Measurements from ENCODE around the gene PPT1.
"Not testable (repeated sequence)": the region's sequence is repeated elsewhere in the genome, so short reads cannot be mapped to it uniquely, and the experiment has no call there.

PPT1 gene

GRCh38 chr1:40092706-40093639 is 4.1 kb downstream of the PPT1 start:
- Histone ChIP-seq H3K4me1 (ENCODE audit: control insufficient read depth, insufficient read depth, low read length, poor library complexity, severe bottlenecking) (no peaks in the 10 kb centered on the region), H3K27ac (ENCODE audit: low read depth, low read length, severe bottlenecking) (no peak overlapping the region), H3K36me3 (ENCODE audit: control insufficient read depth, insufficient read depth, low read length) (peaks cover 40% of the 10 kb centered on the region), H3K4me3 (ENCODE audit: extremely low read depth, insufficient read depth, low read length, poor library complexity, severe bottlenecking) (no peak overlapping the region), H3K9me3 (ENCODE audit: control insufficient read depth, low read length) (no peaks in the 10 kb centered on the region)
- WGBS, 2 experiments (ENCODE audit: insufficient coverage in 2 of 2), result 100% methylated on average over 1 of the region's 6 CpGs

GRCh38 chr1:40092241-40092640 is 4.8 kb downstream of the PPT1 start:
- H3K36me3 ChIP-seq (ENCODE audit: control insufficient read depth, insufficient read depth, low read length), result peaks cover 47% of the 10 kb centered on the region
- H3K4me3 ChIP-seq (ENCODE audit: extremely low read depth, insufficient read depth, low read length, poor library complexity, severe bottlenecking), result no peak overlapping the region
- no peaks in the 10 kb centered on the region for H3K4me1 ChIP-seq (ENCODE audit: control insufficient read depth, insufficient read depth, low read length, poor library complexity, severe bottlenecking)
- H3K27ac ChIP-seq (ENCODE audit: low read depth, low read length, severe bottlenecking), result no peak overlapping the region
- H3K9me3 ChIP-seq (ENCODE audit: control insufficient read depth, low read length), result no peaks in the 10 kb centered on the region
- 94% methylated on average over 2 of the region's 2 CpGs; no CpG with 5 or more reads in 1 of the 2 experiments for WGBS, 2 experiments (ENCODE audit: insufficient coverage in 2 of 2)

- no peak overlapping the region for H3K4me3 ChIP-seq (ENCODE audit: extremely low read depth, insufficient read depth, low read length, poor library complexity, severe bottlenecking)
- 93 to 95% methylated on average over 4 to 5 of the region's 5 CpGs for WGBS, 2 experiments (ENCODE audit: insufficient coverage in 2 of 2)
Measured at GRCh38 chr1:40090652-40091355, 6.2 kb downstream of the PPT1 start.

GRCh38 chr1:40084750-40085149 is 12.3 kb downstream of the PPT1 start:
- H3K36me3 ChIP-seq (ENCODE audit: control insufficient read depth, insufficient read depth, low read length), result peaks cover 67% of the 10 kb centered on the region
- H3K9me3 ChIP-seq (ENCODE audit: control insufficient read depth, low read length); H3K27ac ChIP-seq (ENCODE audit: low read depth, low read length, severe bottlenecking); H3K4me1 ChIP-seq (ENCODE audit: control insufficient read depth, insufficient read depth, low read length, poor library complexity, severe bottlenecking); H3K4me3 ChIP-seq (ENCODE audit: extremely low read depth, insufficient read depth, low read length, poor library complexity, severe bottlenecking): not testable (repeated sequence)
- 28 to 31% methylated on average over 3 to 8 of the region's 11 CpGs for WGBS, 2 experiments (ENCODE audit: insufficient coverage in 2 of 2)

More at GRCh38 chr1:40090652-40091355, 6.2 kb downstream of the PPT1 start:
- Histone ChIP-seq H3K4me1 (ENCODE audit: control insufficient read depth, insufficient read depth, low read length, poor library complexity, severe bottlenecking) (no peaks in the 10 kb centered on the region), H3K9me3 (ENCODE audit: control insufficient read depth, low read length) (no peaks in the 10 kb centered on the region), H3K27ac (ENCODE audit: low read depth, low read length, severe bottlenecking) (no peak overlapping the region), H3K36me3 (ENCODE audit: control insufficient read depth, insufficient read depth, low read length) (peaks cover 56% of the 10 kb centered on the region)

- Histone ChIP-seq H3K4me1 (ENCODE audit: control insufficient read depth, insufficient read depth, low read length, poor library complexity, severe bottlenecking) (no peaks in the 10 kb centered on the region), H3K36me3 (ENCODE audit: control insufficient read depth, insufficient read depth, low read length) (peaks cover 54% of the 10 kb centered on the region), H3K4me3 (ENCODE audit: extremely low read depth, insufficient read depth, low read length, poor library complexity, severe bottlenecking) (no peak overlapping the region), H3K27ac (ENCODE audit: low read depth, low read length, severe bottlenecking) (no peak overlapping the region), H3K9me3 (ENCODE audit: control insufficient read depth, low read length) (no peaks in the 10 kb centered on the region)
- 61 to 69% methylated on average over 6 to 7 of the region's 7 CpGs for WGBS, 2 experiments (ENCODE audit: insufficient coverage in 2 of 2)
Measured at GRCh38 chr1:40081871-40082270, 15.2 kb downstream of the PPT1 start.

GRCh38 chr1:40079774-40080400 is 17.2 kb downstream of the PPT1 start:
- 93 to 94% methylated on average over 3 of the region's 6 CpGs for WGBS, 2 experiments (ENCODE audit: insufficient coverage in 2 of 2)
- Histone ChIP-seq H3K27ac (ENCODE audit: low read depth, low read length, severe bottlenecking) (no peak overlapping the region), H3K4me1 (ENCODE audit: control insufficient read depth, insufficient read depth, low read length, poor library complexity, severe bottlenecking) (no peaks in the 10 kb centered on the region), H3K36me3 (ENCODE audit: control insufficient read depth, insufficient read depth, low read length) (peaks cover 54% of the 10 kb centered on the region), H3K4me3 (ENCODE audit: extremely low read depth, insufficient read depth, low read length, poor library complexity, severe bottlenecking) (no peak overlapping the region), H3K9me3 (ENCODE audit: control insufficient read depth, low read length) (no peaks in the 10 kb centered on the region)

GRCh38 chr1:40078512-40079333 is 18.3 kb downstream of the PPT1 start:
- Histone ChIP-seq H3K4me3 (ENCODE audit: extremely low read depth, insufficient read depth, low read length, poor library complexity, severe bottlenecking) (no peak overlapping the region), H3K9me3 (ENCODE audit: control insufficient read depth, low read length) (no peaks in the 10 kb centered on the region), H3K36me3 (ENCODE audit: control insufficient read depth, insufficient read depth, low read length) (peaks cover 58% of the 10 kb centered on the region), H3K4me1 (ENCODE audit: control insufficient read depth, insufficient read depth, low read length, poor library complexity, severe bottlenecking) (no peaks in the 10 kb centered on the region), H3K27ac (ENCODE audit: low read depth, low read length, severe bottlenecking) (no peak overlapping the region)
- 74 to 88% methylated on average over 2 to 3 of the region's 5 CpGs for WGBS, 2 experiments (ENCODE audit: insufficient coverage in 2 of 2)

GRCh38 chr1:40076895-40077312 is 20.1 kb downstream of the PPT1 start:
- Histone ChIP-seq H3K9me3 (ENCODE audit: control insufficient read depth, low read length) (no peaks in the 10 kb centered on the region), H3K36me3 (ENCODE audit: control insufficient read depth, insufficient read depth, low read length) (peaks cover 60% of the 10 kb centered on the region), H3K4me1 (ENCODE audit: control insufficient read depth, insufficient read depth, low read length, poor library complexity, severe bottlenecking) (no peaks in the 10 kb centered on the region), H3K27ac (ENCODE audit: low read depth, low read length, severe bottlenecking) (no peak overlapping the region), H3K4me3 (ENCODE audit: extremely low read depth, insufficient read depth, low read length, poor library complexity, severe bottlenecking) (no peak overlapping the region)
- 62 to 93% methylated on average over 2 of the region's 5 CpGs for WGBS, 2 experiments (ENCODE audit: insufficient coverage in 2 of 2)

- Histone ChIP-seq H3K27ac (ENCODE audit: low read depth, low read length, severe bottlenecking) (no peak overlapping the region), H3K36me3 (ENCODE audit: control insufficient read depth, insufficient read depth, low read length) (peaks cover 71% of the 10 kb centered on the region), H3K4me1 (ENCODE audit: control insufficient read depth, insufficient read depth, low read length, poor library complexity, severe bottlenecking) (no peaks in the 10 kb centered on the region), H3K4me3 (ENCODE audit: extremely low read depth, insufficient read depth, low read length, poor library complexity, severe bottlenecking) (no peak overlapping the region), H3K9me3 (ENCODE audit: control insufficient read depth, low read length) (no peaks in the 10 kb centered on the region)
- WGBS, 2 experiments (ENCODE audit: insufficient coverage in 2 of 2), result 100% methylated on average over 2 to 3 of the region's 4 CpGs
Measured at GRCh38 chr1:40075266-40075665, 21.8 kb downstream of the PPT1 start.

- WGBS, 2 experiments (ENCODE audit: insufficient coverage in 2 of 2), result 100% methylated on average over 4 of the region's 4 CpGs; no CpG with 5 or more reads in 1 of the 2 experiments
- Histone ChIP-seq H3K27ac (ENCODE audit: low read depth, low read length, severe bottlenecking) (no peak overlapping the region), H3K36me3 (ENCODE audit: control insufficient read depth, insufficient read depth, low read length) (peaks cover 78% of the 10 kb centered on the region), H3K4me1 (ENCODE audit: control insufficient read depth, insufficient read depth, low read length, poor library complexity, severe bottlenecking) (no peaks in the 10 kb centered on the region), H3K9me3 (ENCODE audit: control insufficient read depth, low read length) (no peaks in the 10 kb centered on the region), H3K4me3 (ENCODE audit: extremely low read depth, insufficient read depth, low read length, poor library complexity, severe bottlenecking) (no peak overlapping the region)
Measured at GRCh38 chr1:40073062-40073461, 24.0 kb downstream of the PPT1 start.

Data from mesodermal cell (in vitro differentiated cells).